Measurements from ENCODE around the gene MCF2L2. TPM values are rescaled to one million over a fixed set of nuclear protein-coding genes. Genes with fewer than 3 reads are reported as not detected.
"Not testable (repeated sequence)": the region's sequence is repeated elsewhere in the genome, so short reads cannot be mapped to it uniquely, and the experiment has no call there.

MCF2L2 gene
- total RNA-seq, 6 experiments from 2014 or later: 0.14 TPM; not detected in 5

DNA sequence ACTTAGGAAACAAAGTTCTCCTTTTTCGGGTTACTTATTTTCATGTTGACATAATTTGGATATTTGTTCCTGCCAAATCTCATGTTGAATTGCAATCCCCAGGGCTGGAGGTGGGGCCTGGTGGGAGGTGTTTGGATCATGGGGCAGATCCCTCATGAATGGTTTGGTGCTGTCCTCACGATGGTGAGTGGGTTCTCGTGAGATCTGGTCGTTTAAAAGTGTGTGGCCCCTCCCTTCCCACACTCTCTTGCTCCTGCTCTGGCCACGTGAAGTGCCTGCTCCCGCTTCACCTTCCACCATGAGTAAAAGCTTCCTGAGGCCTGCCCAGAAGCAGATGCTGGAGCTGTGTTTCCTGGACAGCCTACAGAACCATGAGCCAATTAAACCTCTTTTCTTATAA lies 43.7 kb upstream of the MCF2L2 start:
- H3K4me1 Mint-ChIP-seq (ENCODE audit: low read depth): peaks cover 10% of the 10 kb centered on the region
- TF ChIP-seq CTCF (IDR thresholded peaks at IDR 0.05): no peak
- H3K4me3 Mint-ChIP-seq: no peak overlapping the region
- no peaks in the 10 kb centered on the region for H3K9me3 Mint-ChIP-seq
- no peak overlapping the region for H3K27ac Mint-ChIP-seq
- no peak for DNase-seq
- H3K36me3 Mint-ChIP-seq (ENCODE audit: low read depth): no peaks in the 10 kb centered on the region
- peaks cover 11% of the 10 kb centered on the region for H3K27me3 Mint-ChIP-seq (ENCODE audit: insufficient read depth)

DNA sequence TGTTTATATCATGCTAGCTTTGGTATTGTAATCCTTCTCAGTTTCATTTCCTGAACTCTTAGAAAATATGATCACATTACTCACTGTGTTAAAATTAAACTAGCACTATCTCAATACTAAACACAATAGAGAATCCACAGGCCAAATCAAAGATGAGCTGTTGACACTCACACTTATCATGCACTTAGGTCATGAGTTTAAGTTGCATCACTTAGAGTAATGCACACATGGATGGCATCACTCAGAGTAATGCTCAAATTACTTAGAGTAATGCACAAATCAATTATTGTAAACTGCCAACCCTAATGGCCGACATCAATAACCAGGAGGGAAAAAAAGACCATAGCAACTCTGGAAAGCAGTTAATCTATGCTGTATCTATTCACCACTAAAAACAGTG lies 40.0 kb upstream of the MCF2L2 start:
- peaks cover 11% of the 10 kb centered on the region for H3K27me3 Mint-ChIP-seq (ENCODE audit: insufficient read depth)
- H3K4me3 Mint-ChIP-seq: no peak overlapping the region
- TF ChIP-seq CTCF (IDR thresholded peaks at IDR 0.05): no peak
- H3K9me3 Mint-ChIP-seq: no peaks in the 10 kb centered on the region
- no peak overlapping the region for H3K27ac Mint-ChIP-seq
- H3K4me1 Mint-ChIP-seq (ENCODE audit: low read depth): peaks cover 10% of the 10 kb centered on the region
- no peak for DNase-seq
- H3K36me3 Mint-ChIP-seq (ENCODE audit: low read depth): no peaks in the 10 kb centered on the region

- peaks cover 9% of the 10 kb centered on the region for H3K27me3 Mint-ChIP-seq (ENCODE audit: insufficient read depth)
- no peak for TF ChIP-seq CTCF (IDR thresholded peaks at IDR 0.05)
- H3K4me3 Mint-ChIP-seq: no peak overlapping the region
Observed at GRCh38 chr3:183466575-183466974, 38.2 kb upstream of the MCF2L2 start.

GRCh38 chr3:183465710-183466109 lies 37.3 kb upstream of the MCF2L2 start:
- DNase-seq; H3K9me3 Mint-ChIP-seq; H3K36me3 Mint-ChIP-seq (ENCODE audit: low read depth); H3K27me3 Mint-ChIP-seq (ENCODE audit: insufficient read depth); H3K4me3 Mint-ChIP-seq; H3K27ac Mint-ChIP-seq: not testable (repeated sequence)
- H3K4me1 Mint-ChIP-seq (ENCODE audit: low read depth): peaks cover 10% of the 10 kb centered on the region

More at GRCh38 chr3:183466575-183466974, 38.2 kb upstream of the MCF2L2 start:
- Mint-ChIP-seq H3K9me3 (no peaks in the 10 kb centered on the region), H3K27ac (no peak overlapping the region), H3K4me1 (ENCODE audit: low read depth) (peaks cover 10% of the 10 kb centered on the region), H3K36me3 (ENCODE audit: low read depth) (no peaks in the 10 kb centered on the region)
- no peak for DNase-seq

- Mint-ChIP-seq H3K4me3 (no peak overlapping the region), H3K9me3 (no peaks in the 10 kb centered on the region), H3K27ac (no peak overlapping the region), H3K36me3 (ENCODE audit: low read depth) (no peaks in the 10 kb centered on the region), H3K27me3 (ENCODE audit: insufficient read depth) (peaks cover 9% of the 10 kb centered on the region), H3K4me1 (ENCODE audit: low read depth) (peaks cover 11% of the 10 kb centered on the region)
- DNase-seq: no peak
- no peak for TF ChIP-seq CTCF (IDR thresholded peaks at IDR 0.05)
Observed at GRCh38 chr3:183464480-183464879, 36.1 kb upstream of the MCF2L2 start.

GRCh38 chr3:183460081-183461055 lies 31.9 kb upstream of the MCF2L2 start:
- TF ChIP-seq CTCF (IDR thresholded peaks at IDR 0.05): no peak
- peaks cover 6% of the 10 kb centered on the region for H3K27me3 Mint-ChIP-seq (ENCODE audit: insufficient read depth)
- no peaks in the 10 kb centered on the region for H3K9me3 Mint-ChIP-seq
- peaks cover 7% of the 10 kb centered on the region for H3K4me1 Mint-ChIP-seq (ENCODE audit: low read depth)
- H3K4me3 Mint-ChIP-seq: no peak overlapping the region
- DNase-seq: no peak
- 0 out of 2 replicates have a peak, but pooled peaks cover 5% of the 10 kb centered on the region for H3K36me3 Mint-ChIP-seq (ENCODE audit: low read depth)
- no peak overlapping the region for H3K27ac Mint-ChIP-seq
